LHCN-M2 (cell line): Measurements from ENCODE around the gene VPS13C. TPM values are rescaled to one million over a fixed set of nuclear protein-coding genes. Genes with fewer than 3 reads are reported as not detected.

ENCODE experiments used
- DNase-seq: peaks from one replicate; pipeline ENCODE4 v3.0.0-alpha.2; 2012; ENCODE audit warnings: low read depth
- total RNA-seq: library from RNA; depleted of rRNA; stranded (reverse); fragments of >200 nt; gene quantifications from 2 replicates; pipeline ENCODE4 v1.2.3, GENCODE V29; 2014

Gene VPS13C
- total RNA-seq, 1 experiment from 2014 or later: 35.4 TPM

GRCh38 chr15:61936528-61937195 is 123.6 kb downstream of the VPS13C start:
- no peak for DNase-seq

GRCh38 chr15:61935493-61935892 is 124.8 kb downstream of the VPS13C start:
- DNase-seq: no peak

GRCh38 chr15:61929452-61929851 is 130.8 kb downstream of the VPS13C start:
- DNase-seq: no peak

GRCh38 chr15:61923173-61923572 is 137.1 kb downstream of the VPS13C start:
- no peak for DNase-seq

- DNase-seq: no peak
These were observed 139.2 kb downstream of the VPS13C start for GRCh38 chr15:61921093-61921492.

GRCh38 chr15:61917457-61917856 is 142.8 kb downstream of the VPS13C start:
- no peak for DNase-seq

GRCh38 chr15:61916104-61916503 is 144.1 kb downstream of the VPS13C start:
- DNase-seq: peak; percentile 26

- DNase-seq: no peak
These were observed 144.6 kb downstream of the VPS13C start for GRCh38 chr15:61915640-61916039.

- DNase-seq: no peak
These were observed 149.3 kb downstream of the VPS13C start for GRCh38 chr15:61910839-61911369.

- DNase-seq: no peak
These were observed 152.0 kb downstream of the VPS13C start for GRCh38 chr15:61908241-61908640.

- no peak for DNase-seq
These were observed 152.5 kb downstream of the VPS13C start for GRCh38 chr15:61907753-61908086.

- DNase-seq: no peak
These were observed 153.1 kb downstream of the VPS13C start for GRCh38 chr15:61906961-61907752.

- no peak for DNase-seq
These were observed 167.1 kb downstream of the VPS13C start for GRCh38 chr15:61893146-61893545.

- no peak for DNase-seq
These were observed 168.1 kb downstream of the VPS13C start for GRCh38 chr15:61892140-61892539.

GRCh38 chr15:61890106-61890505 is 170.1 kb downstream of the VPS13C start:
- no peak for DNase-seq

GRCh38 chr15:61889706-61890105 is 170.5 kb downstream of the VPS13C start:
- no peak for DNase-seq

- peak; percentile 7 for DNase-seq
These were observed 172.0 kb downstream of the VPS13C start for GRCh38 chr15:61888074-61888780.

GRCh38 chr15:61880084-61880483 is 180.2 kb downstream of the VPS13C start:
- DNase-seq: no peak

GRCh38 chr15:61879219-61879618 is 181.0 kb downstream of the VPS13C start:
- no peak for DNase-seq

- DNase-seq: peak; percentile 29
These were observed 188.2 kb downstream of the VPS13C start for GRCh38 chr15:61871926-61872522.

- DNase-seq: no peak
These were observed 190.6 kb downstream of the VPS13C start for GRCh38 chr15:61869656-61870055.

- no peak for DNase-seq
These were observed 198.3 kb downstream of the VPS13C start for GRCh38 chr15:61861962-61862361.
